IMR-90 (cell line): ENCODE results near the gene TDRD1.

Source experiments
- CHD1 ChIP-seq: IDR thresholded peaks from 2 replicates; pipeline ENCODE4 v1.6.1; 2012; ENCODE audit warnings: low read depth, low read length, improper control_type of control experiment
- FOS ChIP-seq: fragments of 150-350 bp; IDR thresholded peaks from 2 replicates; pipeline ENCODE4 v1.6.1; 2016; ENCODE audit warnings: low read depth, low read length
- MAFK ChIP-seq: IDR thresholded peaks from 2 replicates; pipeline ENCODE4 v1.6.1; 2012; ENCODE audit warnings: low read depth, low read length, improper control_type of control experiment
- MAZ ChIP-seq: IDR thresholded peaks from 2 replicates; pipeline ENCODE4 v1.6.1; 2012; ENCODE audit warnings: low read depth, mild to moderate bottlenecking, low read length, improper control_type of control experiment, moderate library complexity, borderline replicate concordance
- NFE2L2 ChIP-seq: fragments of 150-350 bp; IDR thresholded peaks from 2 replicates; pipeline ENCODE4 v1.6.1; 2016; ENCODE audit warnings: low read depth, mild to moderate bottlenecking, low read length
- POLR2A ChIP-seq: IDR thresholded peaks from 2 replicates; pipeline ENCODE4 v1.6.1; 2012; ENCODE audit warnings: mild to moderate bottlenecking, low read depth, low read length
- RAD21 ChIP-seq: IDR thresholded peaks from 2 replicates; pipeline ENCODE4 v1.6.1; 2012; ENCODE audit warnings: low read length, improper control_type of control experiment
- RCOR1 ChIP-seq: IDR thresholded peaks from 2 replicates; pipeline ENCODE4 v1.6.1; 2012; ENCODE audit warnings: mild to moderate bottlenecking, low read length, improper control_type of control experiment; ENCODE audit not compliant: insufficient replicate concordance
- RFX5 ChIP-seq: IDR thresholded peaks from 2 replicates; pipeline ENCODE4 v1.8.0; 2012; ENCODE audit warnings: low read depth, mild to moderate bottlenecking, low read length, moderate library complexity
- TF ChIP-seq, protein P1 (sequence below): conservative IDR thresholded peaks from 2 replicates; pipeline ENCODE4 v1.5.1; 2012; ENCODE audit warnings: mild to moderate bottlenecking, low read depth, low read length, improper control_type of control experiment

DNA sequence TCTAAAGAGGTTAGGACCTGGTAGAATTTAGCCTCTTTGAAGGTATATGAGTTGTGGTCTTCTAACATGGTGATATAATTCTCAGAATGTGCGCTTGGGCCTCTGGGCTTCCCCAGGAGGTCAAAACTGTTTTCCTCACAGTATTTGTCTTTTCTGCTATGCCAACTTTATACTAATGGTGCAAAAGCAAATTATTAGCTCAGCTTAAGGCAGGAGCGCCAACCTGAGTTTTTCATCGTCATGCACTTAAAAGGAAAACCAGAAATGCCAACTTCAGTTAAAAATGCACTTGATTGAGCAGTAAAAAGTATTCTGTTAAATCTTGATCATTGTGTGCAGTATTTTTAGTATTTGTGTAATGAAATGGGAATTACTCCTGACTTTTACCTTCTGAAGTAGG is 9.7 kb downstream of the TDRD1 start:
- TF ChIP-seq MAZ, result no peak
- TF ChIP-seq, protein P1, sequence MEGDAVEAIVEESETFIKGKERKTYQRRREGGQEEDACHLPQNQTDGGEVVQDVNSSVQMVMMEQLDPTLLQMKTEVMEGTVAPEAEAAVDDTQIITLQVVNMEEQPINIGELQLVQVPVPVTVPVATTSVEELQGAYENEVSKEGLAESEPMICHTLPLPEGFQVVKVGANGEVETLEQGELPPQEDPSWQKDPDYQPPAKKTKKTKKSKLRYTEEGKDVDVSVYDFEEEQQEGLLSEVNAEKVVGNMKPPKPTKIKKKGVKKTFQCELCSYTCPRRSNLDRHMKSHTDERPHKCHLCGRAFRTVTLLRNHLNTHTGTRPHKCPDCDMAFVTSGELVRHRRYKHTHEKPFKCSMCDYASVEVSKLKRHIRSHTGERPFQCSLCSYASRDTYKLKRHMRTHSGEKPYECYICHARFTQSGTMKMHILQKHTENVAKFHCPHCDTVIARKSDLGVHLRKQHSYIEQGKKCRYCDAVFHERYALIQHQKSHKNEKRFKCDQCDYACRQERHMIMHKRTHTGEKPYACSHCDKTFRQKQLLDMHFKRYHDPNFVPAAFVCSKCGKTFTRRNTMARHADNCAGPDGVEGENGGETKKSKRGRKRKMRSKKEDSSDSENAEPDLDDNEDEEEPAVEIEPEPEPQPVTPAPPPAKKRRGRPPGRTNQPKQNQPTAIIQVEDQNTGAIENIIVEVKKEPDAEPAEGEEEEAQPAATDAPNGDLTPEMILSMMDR, result no peak
- TF ChIP-seq RFX5, result no peak
- TF ChIP-seq CHD1, result no peak
- TF ChIP-seq RAD21, result no peak
- no peak for TF ChIP-seq POLR2A
- TF ChIP-seq NFE2L2, result no peak
- no peak for TF ChIP-seq RCOR1
- TF ChIP-seq FOS, result no peak
- no peak for TF ChIP-seq MAFK
